Stomach (tissue), 9 donors: ENCODE results near the gene GJA3. TPM values are rescaled to one million over a fixed set of nuclear protein-coding genes. Genes with fewer than 3 reads are reported as not detected.

Source experiments
- DNase-seq, 2 donors: peaks; one replicate each; pipeline versions ENCODE4 v3.0.0 to v3.0.0-alpha.2; 2013 to 2019
- H3K27ac ChIP-seq, 5 donors: fragments of 200-600 bp in 4 of 5; sonication (generic) in 4 of 5; one replicate each; pipeline ENCODE4 v1.5.1; 2013 to 2019; ENCODE audit warnings: mild to moderate bottlenecking in 1 of 5, moderate library complexity in 1 of 5
- H3K27me3 ChIP-seq, 3 donors: fragments of 200-600 bp; sonication (generic); one replicate each; pipeline ENCODE4 v1.5.1; 2017 to 2019; ENCODE audit warnings: mixed run types in 1 of 3
- H3K36me3 ChIP-seq, 4 donors: fragments of 200-600 bp; sonication (generic); 1 replicate in 3 of 4; 2 replicates in 1 of 4; pipeline ENCODE4 v1.5.1; 2016 to 2019
- H3K4me1 ChIP-seq, 4 donors: fragments of 200-600 bp; sonication (generic); one replicate each; pipeline ENCODE4 v1.5.1; 2016 to 2019
- H3K4me3 ChIP-seq, 4 donors: fragments of 200-600 bp; sonication (generic) in 3 of 4; one replicate each; pipeline ENCODE4 v1.5.1; 2016 to 2019; ENCODE audit warnings: mild to moderate bottlenecking in 1 of 4
- H3K9me3 ChIP-seq, 4 donors: fragments of 200-600 bp; sonication (generic); one replicate each; pipeline ENCODE4 v1.5.1; 2016 to 2019
- EP300 ChIP-seq: sonication (generic); formaldehyde crosslinking; IDR thresholded peaks from one replicate; pipeline ENCODE4 v1.6.1; 2017; ENCODE audit warnings: antibody characterized with exemption
- POLR2A ChIP-seq, 4 donors: fragments of 450-650 bp; IDR thresholded peaks; one replicate each; pipeline ENCODE4 v1.6.1; 2016; ENCODE audit warnings: antibody characterized with exemption in 4 of 4, control low read depth in 2 of 4, mild to moderate bottlenecking in 1 of 4, moderate library complexity in 1 of 4
- POLR2AphosphoS5 ChIP-seq, 3 donors: sonication (generic); formaldehyde crosslinking; IDR thresholded peaks; one replicate each; pipeline ENCODE4 v1.6.1; 2016; ENCODE audit warnings: antibody characterized with exemption in 3 of 3
- WGBS, 5 donors: extraction: QIAGEN DNeasy Blood & Tissue Kit in 3 of 5; methylation state at CpG; one replicate each; pipeline versions ENCODE4 v1.1.5 to v1.1.7; 2013 to 2018; 5-methylcytosine and 5-hydroxymethylcytosine counted together
- intact Hi-C: fragments of 100-400 bp; cut with DNase I; formaldehyde crosslinking; loops from one replicate; pipeline ENCODE4 v1.15.1; 2023; ENCODE audit warnings: low total_unique reads
- polyA plus RNA-seq, 3 donors: library from polyadenylated mRNA; stranded (reverse); fragments of 200-250 nt; gene quantifications; one replicate each; pipeline ENCODE4 v1.2.3, GENCODE V29; 2013
- total RNA-seq, 5 donors: library from RNA; depleted of rRNA; stranded (reverse); fragments of >200 nt; gene quantifications; one replicate each; pipeline versions ENCODE4 v1.1.0 to v1.2.3, GENCODE V29; 2014 to 2016
- TF ChIP-seq, protein P1 (sequence below), 7 experiments: fragments of 450-650 bp in 4 of 7; fragments of 200-600 bp in 3 of 7; sonication (generic) in 3 of 7; IDR thresholded peaks; one replicate each; pipeline ENCODE4 v1.5.1; 2016 to 2019; ENCODE audit warnings: antibody characterized with exemption in 7 of 7, control low read depth in 2 of 7, mild to moderate bottlenecking in 1 of 7
- donor health status: healthy with polysubstance abuse.
- donor health status: Bipolar disorder and iron deficiency.
- donor health status: healthy.

The GJA3 gene
- total and polyA plus RNA-seq, 8 donors, result 0.13 to 0.14 TPM; not detected in 6

DNA sequence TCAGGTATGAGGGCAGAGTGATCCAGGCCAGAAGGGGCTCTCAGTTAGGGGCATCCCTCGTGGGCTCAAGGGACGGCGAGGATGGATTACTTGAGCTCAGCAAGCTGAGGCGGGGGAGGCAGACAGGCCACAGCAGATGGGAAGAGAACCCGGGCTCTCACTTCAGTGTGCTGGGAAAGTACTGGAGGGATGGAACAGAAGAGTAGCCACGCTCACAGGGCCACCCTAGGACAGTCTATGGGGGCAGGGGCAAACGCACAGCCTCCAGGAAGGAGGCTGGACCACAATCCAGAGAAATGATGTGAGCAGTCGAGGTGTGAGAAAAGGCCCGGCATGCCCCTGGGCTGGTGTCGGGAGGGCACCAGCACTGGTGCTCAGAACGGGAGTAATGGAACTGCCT is 9.2 kb downstream of the GJA3 start:
- TF ChIP-seq EP300, result no peak
- intact Hi-C loops, result no loop called here
- Histone ChIP-seq H3K4me3 (no peak overlapping the region), H3K4me1 (no peaks in the 10 kb centered on the region), H3K27ac (no peak overlapping the region), H3K36me3 (no peaks in the 10 kb centered on the region), H3K27me3 (peaks cover 0 to 86% (median 24%) of the 10 kb centered on the region in 3 donors), H3K9me3 (no peaks in the 10 kb centered on the region)
- WGBS, 5 donors, result 78 to 84% (median 80%) methylated on average over 11 of the region's 11 CpGs
- no peak for DNase-seq

DNA sequence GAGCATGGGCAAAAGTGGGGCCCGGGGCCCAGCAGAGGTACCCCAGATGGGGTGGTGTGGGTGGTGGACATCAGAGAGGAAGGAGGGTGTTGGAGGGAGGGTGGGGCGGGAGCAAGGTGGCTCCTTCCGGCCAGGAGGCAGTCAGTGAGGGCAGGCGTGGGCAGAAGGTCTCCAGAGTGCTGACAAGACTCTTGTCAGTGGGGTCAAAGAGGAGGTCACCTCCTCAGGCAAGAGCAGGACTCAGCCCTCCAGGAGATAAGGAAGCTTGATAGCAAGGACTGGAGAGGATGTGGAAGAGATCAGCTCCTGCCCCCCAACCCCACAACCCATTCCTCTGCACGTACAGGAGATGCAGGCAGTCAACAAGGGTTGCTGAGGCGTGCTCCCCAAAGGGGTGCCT is 9.8 kb downstream of the GJA3 start:
- H3K4me3 ChIP-seq, result no peak overlapping the region
- no peak overlapping the region for H3K27ac ChIP-seq
- TF ChIP-seq, protein P1, sequence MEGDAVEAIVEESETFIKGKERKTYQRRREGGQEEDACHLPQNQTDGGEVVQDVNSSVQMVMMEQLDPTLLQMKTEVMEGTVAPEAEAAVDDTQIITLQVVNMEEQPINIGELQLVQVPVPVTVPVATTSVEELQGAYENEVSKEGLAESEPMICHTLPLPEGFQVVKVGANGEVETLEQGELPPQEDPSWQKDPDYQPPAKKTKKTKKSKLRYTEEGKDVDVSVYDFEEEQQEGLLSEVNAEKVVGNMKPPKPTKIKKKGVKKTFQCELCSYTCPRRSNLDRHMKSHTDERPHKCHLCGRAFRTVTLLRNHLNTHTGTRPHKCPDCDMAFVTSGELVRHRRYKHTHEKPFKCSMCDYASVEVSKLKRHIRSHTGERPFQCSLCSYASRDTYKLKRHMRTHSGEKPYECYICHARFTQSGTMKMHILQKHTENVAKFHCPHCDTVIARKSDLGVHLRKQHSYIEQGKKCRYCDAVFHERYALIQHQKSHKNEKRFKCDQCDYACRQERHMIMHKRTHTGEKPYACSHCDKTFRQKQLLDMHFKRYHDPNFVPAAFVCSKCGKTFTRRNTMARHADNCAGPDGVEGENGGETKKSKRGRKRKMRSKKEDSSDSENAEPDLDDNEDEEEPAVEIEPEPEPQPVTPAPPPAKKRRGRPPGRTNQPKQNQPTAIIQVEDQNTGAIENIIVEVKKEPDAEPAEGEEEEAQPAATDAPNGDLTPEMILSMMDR (IDR thresholded peaks at IDR 0.05), result no peak
- TF ChIP-seq EP300, result no peak
- TF ChIP-seq POLR2A (IDR thresholded peaks at IDR 0.05), result no peak
- TF ChIP-seq POLR2AphosphoS5 (IDR thresholded peaks at IDR 0.05), result no peak
- H3K36me3 ChIP-seq, result no peaks in the 10 kb centered on the region
- intact Hi-C loops, result no loop called here
- no peaks in the 10 kb centered on the region for H3K9me3 ChIP-seq
- no peak for DNase-seq
- WGBS, 5 donors, result 61 to 80% (median 73%) methylated on average over 5 to 6 of the region's 6 CpGs
- H3K4me1 ChIP-seq, result no peaks in the 10 kb centered on the region
- peaks cover 0 to 86% (median 18%) of the 10 kb centered on the region in 3 donors for H3K27me3 ChIP-seq

DNA sequence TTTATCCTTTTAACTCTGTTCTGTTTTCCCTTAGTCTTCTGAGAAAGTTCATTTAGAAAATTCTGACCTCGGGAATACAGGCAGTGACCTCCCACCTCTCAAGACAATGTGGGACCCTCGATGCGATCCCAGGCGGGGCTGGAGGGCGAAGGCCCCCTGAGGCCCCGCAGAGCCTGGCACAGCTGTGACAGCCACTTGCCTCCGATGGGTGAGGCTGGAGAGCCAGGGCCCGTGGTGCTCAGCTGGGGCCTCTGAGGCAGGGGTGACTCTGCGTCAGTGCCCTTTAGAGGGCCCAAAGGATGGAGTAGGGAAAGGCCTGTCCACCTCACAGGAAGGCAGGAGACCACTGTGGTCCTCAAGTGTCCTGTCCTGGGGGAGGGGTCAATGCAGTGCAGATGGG is 10.3 kb downstream of the GJA3 start:
- no peak overlapping the region for H3K27ac ChIP-seq
- intact Hi-C loops, result no loop called here
- WGBS, 5 donors, result 73 to 87% (median 77%) methylated on average over 9 of the region's 9 CpGs
- no peaks in the 10 kb centered on the region for H3K4me1 ChIP-seq
- no peaks in the 10 kb centered on the region for H3K9me3 ChIP-seq
- no peak overlapping the region for H3K4me3 ChIP-seq
- DNase-seq, result no peak
- peaks cover 0 to 86% (median 15%) of the 10 kb centered on the region in 3 donors for H3K27me3 ChIP-seq
- no peak for TF ChIP-seq EP300
- TF ChIP-seq POLR2AphosphoS5 (IDR thresholded peaks at IDR 0.05), result no peak
- TF ChIP-seq, protein P1 (IDR thresholded peaks at IDR 0.05), result no peak
- H3K36me3 ChIP-seq, result no peaks in the 10 kb centered on the region

DNA sequence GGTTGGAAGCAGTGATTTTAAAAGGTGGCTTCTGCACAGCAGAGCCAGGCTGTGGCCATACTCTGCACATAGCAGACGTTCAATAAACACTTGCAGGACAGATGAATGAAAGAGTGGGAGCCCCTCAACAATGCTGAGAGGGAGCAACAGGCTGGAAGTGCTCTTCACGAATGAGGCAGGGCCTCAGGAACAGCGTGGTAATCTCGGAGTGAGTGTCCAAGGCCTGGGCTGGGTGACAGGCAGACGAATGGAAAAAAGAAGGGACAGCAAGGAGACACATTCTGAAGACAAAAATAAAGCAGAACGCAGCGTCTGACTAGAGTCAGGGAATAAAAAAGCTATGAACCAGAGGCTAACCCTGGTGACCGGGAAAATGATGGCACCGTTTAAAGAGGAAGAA is 11.1 kb downstream of the GJA3 start:
- DNase-seq, result no peak
- Histone ChIP-seq H3K27ac (no peak overlapping the region), H3K27me3 (peaks cover 0 to 84% (median 15%) of the 10 kb centered on the region in 3 donors), H3K4me3 (no peak overlapping the region), H3K4me1 (no peaks in the 10 kb centered on the region), H3K36me3 (no peaks in the 10 kb centered on the region), H3K9me3 (no peaks in the 10 kb centered on the region)
- TF ChIP-seq POLR2A (IDR thresholded peaks at IDR 0.05) (no peak), POLR2AphosphoS5 (IDR thresholded peaks at IDR 0.05) (no peak), EP300 (no peak)
- WGBS, 5 donors, result 62 to 68% (median 62%) methylated on average over 9 of the region's 9 CpGs
- intact Hi-C loops, result no loop called here

DNA sequence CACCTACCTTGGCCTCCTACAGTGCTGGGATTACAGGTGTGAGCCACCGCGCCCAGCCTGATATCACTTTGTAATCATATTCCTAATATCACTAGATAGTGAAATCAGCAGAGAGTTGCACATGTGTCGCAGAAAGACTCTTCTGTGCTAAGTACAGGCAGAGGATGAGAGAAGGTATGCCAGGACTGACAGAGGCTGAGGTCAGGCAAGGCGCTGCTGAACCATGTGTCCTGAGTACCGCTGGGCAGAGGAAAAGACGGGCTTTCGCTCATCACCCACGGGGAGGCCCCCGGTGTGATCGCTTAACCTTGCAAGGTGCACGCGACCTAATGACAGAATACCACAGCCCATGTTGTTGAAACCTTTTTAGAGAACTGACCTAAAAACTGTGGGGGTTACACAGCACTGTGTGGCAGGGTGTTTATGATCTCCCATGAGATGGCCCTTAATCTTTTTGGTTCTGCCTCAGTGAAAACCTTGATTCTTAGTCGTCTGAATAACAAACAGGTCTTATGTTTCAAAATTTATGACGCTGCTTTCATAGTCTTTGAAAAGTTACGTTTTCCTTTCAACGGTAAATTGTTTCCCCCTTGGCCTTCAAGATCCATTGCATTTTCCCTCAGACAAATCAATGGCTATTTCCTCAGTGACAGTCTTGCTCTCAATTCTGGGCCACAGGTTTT is 12.2 kb downstream of the GJA3 start:
- no peak for DNase-seq
- Histone ChIP-seq H3K4me3 (no peak overlapping the region), H3K36me3 (no peaks in the 10 kb centered on the region), H3K9me3 (no peaks in the 10 kb centered on the region), H3K4me1 (no peaks in the 10 kb centered on the region), H3K27ac (no peak overlapping the region), H3K27me3 (peaks cover 0 to 84% (median 15%) of the 10 kb centered on the region in 3 donors)
- intact Hi-C loops, result no loop called here
- TF ChIP-seq POLR2A (IDR thresholded peaks at IDR 0.05) (no peak), EP300 (no peak), POLR2AphosphoS5 (IDR thresholded peaks at IDR 0.05) (no peak)
- TF ChIP-seq, protein P1 (IDR thresholded peaks at IDR 0.05), result no peak
- WGBS, 5 donors, result 89 to 94% (median 90%) methylated on average over 16 of the region's 16 CpGs
